ENCODE results near the gene TBCK.

Gene TBCK

GRCh38 chr4:106358899-106359298 lies 42.9 kb upstream of the TBCK start:
- no peak for TF ChIP-seq FOXP2 (optimal IDR thresholded peaks at IDR 0.05; ENCODE audit: borderline replicate concordance, extremely low read depth, extremely low read length, insufficient read depth)
- TF ChIP-seq SIN3A (IDR thresholded peaks at IDR 0.05; ENCODE audit: borderline replicate concordance, insufficient read depth, low read length) = no peak
- no peak for TF ChIP-seq POLR2AphosphoS5 (IDR thresholded peaks at IDR 0.05; ENCODE audit: low read depth, low read length)
- no peak for TF ChIP-seq TAF1 (IDR thresholded peaks at IDR 0.05; ENCODE audit: borderline replicate concordance, insufficient read depth, low read length)
- no peak for TF ChIP-seq REST (IDR thresholded peaks at IDR 0.05; ENCODE audit: insufficient read depth in 1 of 2, low read depth in 2 of 2, low read length in 2 of 2)

- TF ChIP-seq REST (IDR thresholded peaks at IDR 0.05; ENCODE audit: insufficient read depth in 1 of 2, low read depth in 2 of 2, low read length in 2 of 2) (no peak), FOXP2 (optimal IDR thresholded peaks at IDR 0.05; ENCODE audit: borderline replicate concordance, extremely low read depth, extremely low read length, insufficient read depth) (no peak), TAF1 (IDR thresholded peaks at IDR 0.05; ENCODE audit: borderline replicate concordance, insufficient read depth, low read length) (no peak), POLR2AphosphoS5 (IDR thresholded peaks at IDR 0.05; ENCODE audit: low read depth, low read length) (no peak), SIN3A (IDR thresholded peaks at IDR 0.05; ENCODE audit: borderline replicate concordance, insufficient read depth, low read length) (no peak)
Measured at GRCh38 chr4:106355193-106355592, 39.2 kb upstream of the TBCK start.

GRCh38 chr4:106353786-106354185 lies 37.8 kb upstream of the TBCK start:
- TF ChIP-seq SIN3A (IDR thresholded peaks at IDR 0.05; ENCODE audit: borderline replicate concordance, insufficient read depth, low read length) (no peak), POLR2AphosphoS5 (IDR thresholded peaks at IDR 0.05; ENCODE audit: low read depth, low read length) (no peak), REST (IDR thresholded peaks at IDR 0.05; ENCODE audit: insufficient read depth in 1 of 2, low read depth in 2 of 2, low read length in 2 of 2) (no peak), TAF1 (IDR thresholded peaks at IDR 0.05; ENCODE audit: borderline replicate concordance, insufficient read depth, low read length) (no peak), FOXP2 (optimal IDR thresholded peaks at IDR 0.05; ENCODE audit: borderline replicate concordance, extremely low read depth, extremely low read length, insufficient read depth) (no peak)

GRCh38 chr4:106351016-106351415 lies 35.0 kb upstream of the TBCK start:
- TF ChIP-seq REST (IDR thresholded peaks at IDR 0.05; ENCODE audit: insufficient read depth in 1 of 2, low read depth in 2 of 2, low read length in 2 of 2) = no peak
- no peak for TF ChIP-seq FOXP2 (optimal IDR thresholded peaks at IDR 0.05; ENCODE audit: borderline replicate concordance, extremely low read depth, extremely low read length, insufficient read depth)
- no peak for TF ChIP-seq POLR2AphosphoS5 (IDR thresholded peaks at IDR 0.05; ENCODE audit: low read depth, low read length)
- TF ChIP-seq TAF1 (IDR thresholded peaks at IDR 0.05; ENCODE audit: borderline replicate concordance, insufficient read depth, low read length) = no peak
- no peak for TF ChIP-seq SIN3A (IDR thresholded peaks at IDR 0.05; ENCODE audit: borderline replicate concordance, insufficient read depth, low read length)

GRCh38 chr4:106347167-106347566 lies 31.2 kb upstream of the TBCK start:
- TF ChIP-seq POLR2AphosphoS5 (IDR thresholded peaks at IDR 0.05; ENCODE audit: low read depth, low read length) = no peak
- no peak for TF ChIP-seq REST (IDR thresholded peaks at IDR 0.05; ENCODE audit: insufficient read depth in 1 of 2, low read depth in 2 of 2, low read length in 2 of 2)
- TF ChIP-seq FOXP2 (optimal IDR thresholded peaks at IDR 0.05; ENCODE audit: borderline replicate concordance, extremely low read depth, extremely low read length, insufficient read depth) = no peak
- TF ChIP-seq TAF1 (IDR thresholded peaks at IDR 0.05; ENCODE audit: borderline replicate concordance, insufficient read depth, low read length) = no peak
- no peak for TF ChIP-seq SIN3A (IDR thresholded peaks at IDR 0.05; ENCODE audit: borderline replicate concordance, insufficient read depth, low read length)
